ENCODE data around the gene ZNF333. TPM values are rescaled to one million over a fixed set of nuclear protein-coding genes. Genes with fewer than 3 reads are reported as not detected.

ZNF333 gene
- polyA plus RNA-seq, 1 of the 3 experiments (the other 2 are of a cell fraction), result 15.2 TPM

DNA sequence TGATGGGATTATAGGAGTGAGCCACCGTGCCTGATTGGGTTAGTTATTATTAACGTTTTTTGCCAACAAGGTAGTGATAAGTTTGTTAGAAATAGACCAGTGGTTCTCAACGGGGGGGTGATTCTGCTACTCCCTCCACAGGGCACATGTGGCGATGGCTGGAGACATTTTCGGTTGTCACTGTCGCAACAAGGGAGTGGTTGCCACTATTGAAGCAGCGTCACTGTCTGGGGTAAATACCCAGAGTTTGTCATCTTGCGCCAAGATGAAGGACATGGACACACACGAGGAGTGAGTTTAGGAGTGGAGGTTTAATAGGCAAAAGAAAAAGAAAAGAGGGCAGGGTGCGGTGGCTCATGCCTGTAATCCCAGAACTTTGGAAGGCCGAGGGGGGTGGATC is 34.1 kb upstream of the ZNF333 start:
- no peak overlapping the region for H3K9ac ChIP-seq
- H2AFZ ChIP-seq (ENCODE audit: low read depth), result no peak overlapping the region
- no peak for TF ChIP-seq EP300 (IDR thresholded peaks at IDR 0.05; ENCODE audit: borderline replicate concordance in 1 of 2, low read depth in 1 of 2, low read length in 1 of 2)
- TF ChIP-seq, protein P1, sequence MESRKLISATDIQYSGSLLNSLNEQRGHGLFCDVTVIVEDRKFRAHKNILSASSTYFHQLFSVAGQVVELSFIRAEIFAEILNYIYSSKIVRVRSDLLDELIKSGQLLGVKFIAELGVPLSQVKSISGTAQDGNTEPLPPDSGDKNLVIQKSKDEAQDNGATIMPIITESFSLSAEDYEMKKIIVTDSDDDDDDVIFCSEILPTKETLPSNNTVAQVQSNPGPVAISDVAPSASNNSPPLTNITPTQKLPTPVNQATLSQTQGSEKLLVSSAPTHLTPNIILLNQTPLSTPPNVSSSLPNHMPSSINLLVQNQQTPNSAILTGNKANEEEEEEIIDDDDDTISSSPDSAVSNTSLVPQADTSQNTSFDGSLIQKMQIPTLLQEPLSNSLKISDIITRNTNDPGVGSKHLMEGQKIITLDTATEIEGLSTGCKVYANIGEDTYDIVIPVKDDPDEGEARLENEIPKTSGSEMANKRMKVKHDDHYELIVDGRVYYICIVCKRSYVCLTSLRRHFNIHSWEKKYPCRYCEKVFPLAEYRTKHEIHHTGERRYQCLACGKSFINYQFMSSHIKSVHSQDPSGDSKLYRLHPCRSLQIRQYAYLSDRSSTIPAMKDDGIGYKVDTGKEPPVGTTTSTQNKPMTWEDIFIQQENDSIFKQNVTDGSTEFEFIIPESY (IDR thresholded peaks at IDR 0.05; ENCODE audit: borderline replicate concordance, low read depth), result no peak
- no peak for TF ChIP-seq POLR2AphosphoS5 (IDR thresholded peaks at IDR 0.05; ENCODE audit: low read depth, low read length)
- TF ChIP-seq TAF1 (IDR thresholded peaks at IDR 0.05; ENCODE audit: borderline replicate concordance, low read depth, low read length), result no peak
- TF ChIP-seq, protein P2, sequence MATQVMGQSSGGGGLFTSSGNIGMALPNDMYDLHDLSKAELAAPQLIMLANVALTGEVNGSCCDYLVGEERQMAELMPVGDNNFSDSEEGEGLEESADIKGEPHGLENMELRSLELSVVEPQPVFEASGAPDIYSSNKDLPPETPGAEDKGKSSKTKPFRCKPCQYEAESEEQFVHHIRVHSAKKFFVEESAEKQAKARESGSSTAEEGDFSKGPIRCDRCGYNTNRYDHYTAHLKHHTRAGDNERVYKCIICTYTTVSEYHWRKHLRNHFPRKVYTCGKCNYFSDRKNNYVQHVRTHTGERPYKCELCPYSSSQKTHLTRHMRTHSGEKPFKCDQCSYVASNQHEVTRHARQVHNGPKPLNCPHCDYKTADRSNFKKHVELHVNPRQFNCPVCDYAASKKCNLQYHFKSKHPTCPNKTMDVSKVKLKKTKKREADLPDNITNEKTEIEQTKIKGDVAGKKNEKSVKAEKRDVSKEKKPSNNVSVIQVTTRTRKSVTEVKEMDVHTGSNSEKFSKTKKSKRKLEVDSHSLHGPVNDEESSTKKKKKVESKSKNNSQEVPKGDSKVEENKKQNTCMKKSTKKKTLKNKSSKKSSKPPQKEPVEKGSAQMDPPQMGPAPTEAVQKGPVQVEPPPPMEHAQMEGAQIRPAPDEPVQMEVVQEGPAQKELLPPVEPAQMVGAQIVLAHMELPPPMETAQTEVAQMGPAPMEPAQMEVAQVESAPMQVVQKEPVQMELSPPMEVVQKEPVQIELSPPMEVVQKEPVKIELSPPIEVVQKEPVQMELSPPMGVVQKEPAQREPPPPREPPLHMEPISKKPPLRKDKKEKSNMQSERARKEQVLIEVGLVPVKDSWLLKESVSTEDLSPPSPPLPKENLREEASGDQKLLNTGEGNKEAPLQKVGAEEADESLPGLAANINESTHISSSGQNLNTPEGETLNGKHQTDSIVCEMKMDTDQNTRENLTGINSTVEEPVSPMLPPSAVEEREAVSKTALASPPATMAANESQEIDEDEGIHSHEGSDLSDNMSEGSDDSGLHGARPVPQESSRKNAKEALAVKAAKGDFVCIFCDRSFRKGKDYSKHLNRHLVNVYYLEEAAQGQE (IDR thresholded peaks at IDR 0.05; ENCODE audit: low read depth, low read length), result no peak
- no peaks in the 10 kb centered on the region for H3F3A ChIP-seq (replicated peaks; ENCODE audit: insufficient read depth)
- peaks cover 36% of the 10 kb centered on the region for H3K27me3 ChIP-seq (ENCODE audit: insufficient read depth)
- ChIA-PET POLR2A (no interaction called here), CTCF (interaction anchor here (1.1 kb wide), 1 partner anchor 21 kb away, joined by 3 read pairs; no protein-coding TSS in a partner anchor)
- no peak overlapping the region for H3K27ac ChIP-seq (ENCODE audit: low read depth in 2 of 2, low read length in 1 of 2)
- no peaks in the 10 kb centered on the region for H3K4me1 ChIP-seq (ENCODE audit: control insufficient read depth in 1 of 2, insufficient read depth in 2 of 2, low read depth in 1 of 2, low read length in 1 of 2)
- no peaks in the 10 kb centered on the region for H3K9me2 ChIP-seq
- no peak overlapping the region for H3K4me3 ChIP-seq (ENCODE audit: low read depth in 2 of 2, low read length in 1 of 2)
- no peaks in the 10 kb centered on the region for H3K36me3 ChIP-seq (replicated peaks in 1 of 2; ENCODE audit: control insufficient read depth in 1 of 2, insufficient read depth in 2 of 2, low read length in 1 of 2)
- H3K9me3 ChIP-seq, result no peaks in the 10 kb centered on the region
- no peaks in the 10 kb centered on the region for H4K20me1 ChIP-seq (ENCODE audit: insufficient read depth)
- H3K79me2 ChIP-seq (ENCODE audit: insufficient read depth), result no peaks in the 10 kb centered on the region
- H3K4me2 ChIP-seq, result no peak overlapping the region
- WGBS (ENCODE audit: low lambda C conversion rate), result 12% methylated on average over 11 of the region's 11 CpGs
- no peak for DNase-seq

DNA sequence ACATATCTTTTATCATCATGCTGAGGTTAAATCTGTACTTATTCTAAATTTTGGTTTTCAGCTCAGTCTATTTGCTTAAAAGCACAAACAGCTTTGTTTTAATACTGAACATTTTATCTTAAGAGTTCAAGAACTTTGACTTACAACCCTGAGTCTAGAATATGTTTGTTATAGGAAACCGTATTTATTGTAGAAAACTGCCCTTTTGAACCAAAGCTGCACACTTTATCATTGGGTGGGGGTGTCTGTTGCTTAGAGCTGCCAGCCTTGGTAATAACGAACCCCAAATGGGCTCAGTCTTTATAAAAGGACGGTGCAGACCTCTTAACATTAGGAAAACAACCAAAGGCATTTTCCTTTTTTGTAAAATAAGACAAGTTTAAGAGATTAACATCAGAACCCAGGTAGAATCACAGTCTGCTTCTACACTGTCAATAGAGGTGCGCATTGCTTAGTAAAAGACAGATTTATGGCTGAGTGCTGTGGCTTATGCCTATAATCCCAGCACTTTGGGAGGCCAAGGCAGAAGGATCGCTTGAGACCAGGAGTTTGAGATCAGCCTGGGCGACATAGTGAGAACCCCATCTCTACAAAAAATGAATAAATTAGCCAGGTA is 29.9 kb upstream of the ZNF333 start:
- H3K4me3 ChIP-seq (ENCODE audit: low read depth in 2 of 2, low read length in 1 of 2), result no peak overlapping the region
- H3K4me1 ChIP-seq (ENCODE audit: control insufficient read depth in 1 of 2, insufficient read depth in 2 of 2, low read depth in 1 of 2, low read length in 1 of 2), result no peaks in the 10 kb centered on the region
- ChIA-PET POLR2A (no interaction called here), CTCF (no interaction called here)
- H3F3A ChIP-seq (replicated peaks; ENCODE audit: insufficient read depth), result no peaks in the 10 kb centered on the region
- H3K36me3 ChIP-seq (replicated peaks in 1 of 2; ENCODE audit: control insufficient read depth in 1 of 2, insufficient read depth in 2 of 2, low read length in 1 of 2), result no peaks in the 10 kb centered on the region
- no peak overlapping the region for H2AFZ ChIP-seq (ENCODE audit: low read depth)
- H4K20me1 ChIP-seq (ENCODE audit: insufficient read depth), result no peaks in the 10 kb centered on the region
- H3K9me3 ChIP-seq, result no peaks in the 10 kb centered on the region
- no peaks in the 10 kb centered on the region for H3K79me2 ChIP-seq (ENCODE audit: insufficient read depth)
- H3K9ac ChIP-seq, result no peak overlapping the region
- H3K27ac ChIP-seq (ENCODE audit: low read depth in 2 of 2, low read length in 1 of 2), result no peak overlapping the region
- DNase-seq, result no peak
- H3K27me3 ChIP-seq (ENCODE audit: insufficient read depth), result peaks cover 49% of the 10 kb centered on the region
- 20% methylated on average over 6 of the region's 6 CpGs for WGBS (ENCODE audit: low lambda C conversion rate)
- H3K4me2 ChIP-seq, result no peak overlapping the region
- H3K9me2 ChIP-seq, result no peaks in the 10 kb centered on the region
- TF ChIP-seq FOXJ3 (CRISPR knock-in tag; IDR thresholded peaks at IDR 0.05) (no peak), ELF1 (IDR thresholded peaks at IDR 0.05) (no peak), GABPA (IDR thresholded peaks at IDR 0.05; ENCODE audit: low read depth) (no peak), TCF12 (IDR thresholded peaks at IDR 0.05) (no peak), CHD2 (IDR thresholded peaks at IDR 0.05; ENCODE audit: low read length, partially characterized antibody) (no peak), SIN3A (IDR thresholded peaks at IDR 0.05; ENCODE audit: borderline replicate concordance, low read depth, low read length) (no peak), JUND (IDR thresholded peaks at IDR 0.05) (no peak), TEAD4 (IDR thresholded peaks at IDR 0.05; ENCODE audit: borderline replicate concordance, insufficient read depth) (no peak), MXI1 (IDR thresholded peaks at IDR 0.05; ENCODE audit: low read depth, low read length) (no peak)
- TF ChIP-seq, protein P2 (IDR thresholded peaks at IDR 0.05; ENCODE audit: low read depth, low read length), result no peak
- TF ChIP-seq, protein P3, sequence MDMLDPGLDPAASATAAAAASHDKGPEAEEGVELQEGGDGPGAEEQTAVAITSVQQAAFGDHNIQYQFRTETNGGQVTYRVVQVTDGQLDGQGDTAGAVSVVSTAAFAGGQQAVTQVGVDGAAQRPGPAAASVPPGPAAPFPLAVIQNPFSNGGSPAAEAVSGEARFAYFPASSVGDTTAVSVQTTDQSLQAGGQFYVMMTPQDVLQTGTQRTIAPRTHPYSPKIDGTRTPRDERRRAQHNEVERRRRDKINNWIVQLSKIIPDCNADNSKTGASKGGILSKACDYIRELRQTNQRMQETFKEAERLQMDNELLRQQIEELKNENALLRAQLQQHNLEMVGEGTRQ (IDR thresholded peaks at IDR 0.05; ENCODE audit: borderline replicate concordance, low read depth, low read length), result no peak
- TF ChIP-seq, protein P4, sequence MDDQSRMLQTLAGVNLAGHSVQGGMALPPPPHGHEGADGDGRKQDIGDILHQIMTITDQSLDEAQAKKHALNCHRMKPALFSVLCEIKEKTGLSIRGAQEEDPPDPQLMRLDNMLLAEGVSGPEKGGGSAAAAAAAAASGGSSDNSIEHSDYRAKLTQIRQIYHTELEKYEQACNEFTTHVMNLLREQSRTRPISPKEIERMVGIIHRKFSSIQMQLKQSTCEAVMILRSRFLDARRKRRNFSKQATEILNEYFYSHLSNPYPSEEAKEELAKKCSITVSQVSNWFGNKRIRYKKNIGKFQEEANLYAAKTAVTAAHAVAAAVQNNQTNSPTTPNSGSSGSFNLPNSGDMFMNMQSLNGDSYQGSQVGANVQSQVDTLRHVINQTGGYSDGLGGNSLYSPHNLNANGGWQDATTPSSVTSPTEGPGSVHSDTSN (IDR thresholded peaks at IDR 0.05), result no peak
